HFFc6 (cell line): ENCODE measurements around the gene GARIN5B. TPM values are rescaled to one million over a fixed set of nuclear protein-coding genes. Genes with fewer than 3 reads are reported as not detected.

Source experiments
- DNase-seq: peaks from one replicate; pipeline ENCODE4 v3.0.0-alpha.2; 2018
- H3K27ac Mint-ChIP-seq: 2 replicates; pipeline ENCODE4 v1.8.0; 2020; ENCODE audit warnings: mild to moderate bottlenecking, mixed read lengths
- H3K27me3 Mint-ChIP-seq: 2 replicates; pipeline ENCODE4 v1.8.0; 2021; ENCODE audit warnings: mild to moderate bottlenecking, moderate library complexity, mixed read lengths; ENCODE audit not compliant: insufficient read depth
- H3K36me3 Mint-ChIP-seq: 2 replicates; pipeline ENCODE4 v1.8.0; 2021; ENCODE audit warnings: low read depth, mixed read lengths
- H3K4me1 Mint-ChIP-seq: 2 replicates; pipeline ENCODE4 v1.8.0; 2020; ENCODE audit warnings: low read depth, mixed read lengths
- H3K4me3 Mint-ChIP-seq: 2 replicates; pipeline ENCODE4 v1.8.0; 2020; ENCODE audit warnings: mild to moderate bottlenecking, moderate library complexity, mixed read lengths
- H3K9me3 Mint-ChIP-seq: 2 replicates; pipeline ENCODE4 v1.8.0; 2020; ENCODE audit warnings: mild to moderate bottlenecking, mixed read lengths
- total RNA-seq, 6 experiments: library from RNA; stranded (reverse); fragmentation: NEBNext Ultra II Directional; extraction: Animal tissue kit (Norgen Biotek cat#: 25700); gene quantifications; 2 replicates in 1 of 6; 3 replicates in 5 of 6; pipeline ENCODE4 v1.2.3, GENCODE V29; 2021
- TF ChIP-seq, protein P1 (sequence below): fragments of 200-600 bp; sonication (generic); IDR thresholded peaks from 2 replicates; pipeline ENCODE4 v1.5.0; 2021; ENCODE audit warnings: antibody characterized with exemption, mild to moderate bottlenecking

The GARIN5B gene
- total RNA-seq, 6 experiments from 2014 or later = 0.05 TPM; not detected in 5

DNA sequence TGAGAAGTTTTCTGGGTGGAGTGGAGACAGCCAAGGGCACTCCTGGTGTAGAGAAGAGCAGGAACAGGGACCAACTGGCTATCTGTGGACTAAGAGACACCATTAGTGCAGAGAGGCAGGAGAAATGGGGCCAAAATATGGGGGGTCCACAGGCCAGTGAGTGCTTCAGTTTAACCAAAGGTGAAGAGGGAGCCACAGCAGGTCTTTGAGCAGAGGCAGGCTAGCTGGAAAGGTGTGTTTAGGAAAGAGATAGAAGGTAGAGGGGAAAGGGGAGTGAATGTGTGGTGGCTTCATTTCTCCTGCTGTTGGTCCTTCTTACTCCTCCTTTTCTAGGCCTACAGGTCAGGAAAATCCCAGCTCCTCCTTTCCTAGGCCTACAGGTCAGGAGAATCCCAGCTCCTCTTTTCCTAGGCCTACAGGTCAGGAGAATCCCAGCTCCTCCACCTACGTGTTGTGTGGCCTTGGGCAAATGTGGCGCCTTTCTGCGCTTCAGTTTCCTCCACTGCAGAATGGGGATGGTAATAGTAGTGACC, 19.5 kb upstream of the GARIN5B start:
- TF ChIP-seq, protein P1, sequence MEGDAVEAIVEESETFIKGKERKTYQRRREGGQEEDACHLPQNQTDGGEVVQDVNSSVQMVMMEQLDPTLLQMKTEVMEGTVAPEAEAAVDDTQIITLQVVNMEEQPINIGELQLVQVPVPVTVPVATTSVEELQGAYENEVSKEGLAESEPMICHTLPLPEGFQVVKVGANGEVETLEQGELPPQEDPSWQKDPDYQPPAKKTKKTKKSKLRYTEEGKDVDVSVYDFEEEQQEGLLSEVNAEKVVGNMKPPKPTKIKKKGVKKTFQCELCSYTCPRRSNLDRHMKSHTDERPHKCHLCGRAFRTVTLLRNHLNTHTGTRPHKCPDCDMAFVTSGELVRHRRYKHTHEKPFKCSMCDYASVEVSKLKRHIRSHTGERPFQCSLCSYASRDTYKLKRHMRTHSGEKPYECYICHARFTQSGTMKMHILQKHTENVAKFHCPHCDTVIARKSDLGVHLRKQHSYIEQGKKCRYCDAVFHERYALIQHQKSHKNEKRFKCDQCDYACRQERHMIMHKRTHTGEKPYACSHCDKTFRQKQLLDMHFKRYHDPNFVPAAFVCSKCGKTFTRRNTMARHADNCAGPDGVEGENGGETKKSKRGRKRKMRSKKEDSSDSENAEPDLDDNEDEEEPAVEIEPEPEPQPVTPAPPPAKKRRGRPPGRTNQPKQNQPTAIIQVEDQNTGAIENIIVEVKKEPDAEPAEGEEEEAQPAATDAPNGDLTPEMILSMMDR = no peak
- Mint-ChIP-seq H3K4me1 (peaks cover 12% of the 10 kb centered on the region), H3K27ac (no peak overlapping the region), H3K36me3 (peaks cover 20% of the 10 kb centered on the region), H3K4me3 (peak overlapping the region; percentile 74), H3K27me3 (peaks cover 8% of the 10 kb centered on the region), H3K9me3 (peaks cover 7% of the 10 kb centered on the region)
- no peak for DNase-seq

DNA sequence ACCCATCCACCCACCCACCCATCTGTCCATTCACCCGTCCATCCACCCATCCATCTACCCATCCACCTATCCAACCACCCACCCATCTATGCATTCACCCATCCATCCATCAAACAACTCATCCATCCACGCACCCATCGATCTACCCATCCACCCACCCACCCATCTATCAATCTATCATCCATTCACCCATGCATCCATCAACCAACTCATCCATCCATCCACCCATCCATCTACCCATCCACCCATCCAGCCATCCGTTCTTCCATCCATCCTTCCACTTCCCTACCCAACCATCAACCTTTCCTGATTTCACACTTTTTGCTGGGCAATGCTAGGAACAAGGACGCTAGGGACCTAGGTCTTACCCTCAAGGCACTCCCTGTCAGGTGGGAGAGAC, 19.0 kb upstream of the GARIN5B start:
- H3K4me3 Mint-ChIP-seq = no peak overlapping the region
- peaks cover 8% of the 10 kb centered on the region for H3K27me3 Mint-ChIP-seq
- no peak overlapping the region for H3K27ac Mint-ChIP-seq
- peaks cover 8% of the 10 kb centered on the region for H3K4me1 Mint-ChIP-seq
- TF ChIP-seq, protein P1 = no peak
- DNase-seq = no peak
- H3K9me3 Mint-ChIP-seq = peaks cover 7% of the 10 kb centered on the region
- H3K36me3 Mint-ChIP-seq = peaks cover 14% of the 10 kb centered on the region

DNA sequence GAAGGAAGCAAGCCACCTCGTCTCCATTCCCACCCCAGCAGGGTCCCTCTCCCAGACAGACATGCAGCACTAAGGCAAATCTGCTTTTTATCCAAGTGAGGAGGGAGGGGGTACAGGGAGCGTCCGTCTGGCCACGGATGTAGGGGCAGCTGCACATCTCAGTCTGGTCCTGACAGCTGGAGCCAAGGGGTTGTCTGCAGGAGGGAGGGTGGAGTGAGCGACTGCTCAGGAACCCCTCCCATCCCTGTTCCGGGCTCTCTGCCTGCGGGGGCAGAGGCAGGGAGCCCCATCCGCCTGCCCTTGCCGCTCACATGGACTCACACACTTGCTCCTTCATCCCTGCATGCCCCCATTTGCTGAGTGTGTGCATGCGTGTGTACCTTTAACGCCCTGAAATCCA, 16.1 kb upstream of the GARIN5B start:
- no peaks in the 10 kb centered on the region for H3K36me3 Mint-ChIP-seq
- no peak overlapping the region for H3K27ac Mint-ChIP-seq
- DNase-seq = no peak
- H3K27me3 Mint-ChIP-seq = no peaks in the 10 kb centered on the region
- no peak overlapping the region for H3K4me3 Mint-ChIP-seq
- TF ChIP-seq, protein P1 = no peak
- H3K4me1 Mint-ChIP-seq = peaks cover under 1% of the 10 kb centered on the region; the same call in 1 of the 2 replicates
- no peaks in the 10 kb centered on the region for H3K9me3 Mint-ChIP-seq

DNA sequence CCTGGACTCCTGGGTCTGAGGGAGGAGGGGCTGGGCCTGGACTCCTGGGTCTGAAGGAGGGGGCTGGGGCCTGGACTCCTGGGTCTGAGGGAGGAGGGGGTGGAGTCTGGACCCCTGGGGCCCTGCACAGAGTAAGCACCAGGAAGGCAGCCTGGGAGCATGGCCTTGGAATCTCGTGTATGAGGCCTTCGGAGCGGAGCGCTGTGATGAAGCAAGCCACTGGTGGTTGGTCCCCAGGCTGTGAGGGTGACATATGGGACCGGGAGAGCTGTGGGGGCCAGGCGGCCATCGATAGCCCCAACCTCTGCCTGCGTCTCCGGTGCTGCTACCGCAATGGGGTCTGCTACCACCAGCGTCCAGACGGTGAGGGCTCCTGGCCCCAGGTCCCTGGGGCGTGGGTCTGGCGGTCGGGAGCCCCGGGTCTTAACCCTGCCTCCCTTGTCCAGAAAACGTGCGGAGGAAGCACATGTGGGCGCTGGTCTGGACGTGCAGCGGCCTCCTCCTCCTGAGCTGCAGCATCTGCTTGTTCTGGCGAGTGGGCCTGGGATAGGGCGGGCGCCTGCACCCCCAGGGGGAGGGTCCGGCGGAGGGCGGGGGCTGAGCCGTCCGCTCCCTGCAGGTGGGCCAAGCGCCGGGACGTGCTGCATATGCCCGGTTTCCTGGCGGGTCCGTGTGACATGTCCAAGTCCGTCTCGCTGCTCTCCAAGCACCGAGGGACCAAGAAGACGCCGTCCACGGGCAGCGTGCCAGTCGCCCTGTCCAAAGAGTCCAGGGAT, 14.5 kb upstream of the GARIN5B start:
- Mint-ChIP-seq H3K27me3 (no peaks in the 10 kb centered on the region), H3K27ac (no peak overlapping the region), H3K4me3 (no peak overlapping the region), H3K4me1 (peaks cover 9% of the 10 kb centered on the region), H3K9me3 (no peaks in the 10 kb centered on the region), H3K36me3 (no peaks in the 10 kb centered on the region)
- DNase-seq = no peak
- TF ChIP-seq, protein P1 = no peak

GRCh38 chr19:55376241-55376933, 13.3 kb upstream of the GARIN5B start, which contains the start of gene TMEM190:
TMEM190 (plus strand) TSS chr19:55376826; CDS start chr19:55376854, 28 bp downstream.
- Mint-ChIP-seq H3K27me3 (no peaks in the 10 kb centered on the region), H3K27ac (no peak within 1 kb of the TSS; the same call in 1 of the 2 replicates), H3K9me3 (no peaks in the 10 kb centered on the region), H3K4me3 (no peak within 1 kb of the TSS), H3K4me1 (peaks cover 18% of the 10 kb centered on the region), H3K36me3 (no peaks in the 10 kb centered on the region)
- no peak for DNase-seq
- TF ChIP-seq, protein P1 = no peak
